H9 (cell line): ENCODE data around the gene NPTX1. TPM values are rescaled to one million over a fixed set of nuclear protein-coding genes. Genes with fewer than 3 reads are reported as not detected.

Experiments
- DNase-seq: peaks from one replicate; pipeline ENCODE4 v3.0.0-alpha.2; 2017
- H2AFZ ChIP-seq: one replicate; pipeline ENCODE4 v1.6.1; 2013; ENCODE audit warnings: mild to moderate bottlenecking, low read length, control low read depth, moderate library complexity
- H2AK5ac ChIP-seq: 2 replicates; pipeline ENCODE4 v1.6.1; 2013; ENCODE audit warnings: low read length, control low read depth, mixed read lengths; ENCODE audit not compliant: insufficient read length
- H2BK120ac ChIP-seq: one replicate; pipeline ENCODE4 v1.6.1; 2013; ENCODE audit warnings: low read depth, mild to moderate bottlenecking, low read length, control low read depth, inconsistent platforms; ENCODE audit not compliant: poor library complexity, severe bottlenecking
- H2BK12ac ChIP-seq: 2 replicates; pipeline ENCODE4 v1.6.1; 2013; ENCODE audit warnings: low read length, control low read depth, mixed read lengths, low read depth; ENCODE audit not compliant: insufficient read length
- H2BK15ac ChIP-seq: 2 replicates; pipeline ENCODE4 v1.6.1; 2013; ENCODE audit warnings: low read depth, low read length, control low read depth
- H2BK20ac ChIP-seq: one replicate; pipeline ENCODE4 v1.6.1; 2013; ENCODE audit warnings: low read depth, mild to moderate bottlenecking, low read length, control low read depth, inconsistent platforms; ENCODE audit not compliant: poor library complexity, severe bottlenecking
- H2BK5ac ChIP-seq: 2 replicates; pipeline ENCODE4 v1.6.1; 2013; ENCODE audit warnings: low read length, control low read depth, mixed read lengths; ENCODE audit not compliant: insufficient read length
- H3K14ac ChIP-seq: 2 replicates; pipeline ENCODE4 v1.6.1; 2013; ENCODE audit warnings: low read length, control low read depth; ENCODE audit not compliant: insufficient read depth
- H3K18ac ChIP-seq: 2 replicates; pipeline ENCODE4 v1.6.1; 2013; ENCODE audit warnings: low read depth, mild to moderate bottlenecking, mixed read lengths, low read length, control low read depth; ENCODE audit not compliant: insufficient read length
- H3K23ac ChIP-seq: 2 replicates; pipeline ENCODE4 v1.6.1; 2013; ENCODE audit warnings: low read length, control low read depth, mixed read lengths, low read depth; ENCODE audit not compliant: insufficient read length
- H3K23me2 ChIP-seq: 2 replicates; pipeline ENCODE4 v1.6.1; 2013; ENCODE audit warnings: low read depth, mild to moderate bottlenecking, mixed read lengths, low read length, control low read depth; ENCODE audit not compliant: insufficient read length, poor library complexity, severe bottlenecking
- H3K27ac ChIP-seq: 2 replicates; pipeline ENCODE4 v1.5.1; 2013; ENCODE audit warnings: low read length, control low read depth, mixed read lengths, low read depth; ENCODE audit not compliant: insufficient read length
- H3K27me3 ChIP-seq: 2 replicates; pipeline ENCODE4 v1.6.1; 2013; ENCODE audit warnings: low read length, control low read depth, inconsistent platforms; ENCODE audit not compliant: insufficient read depth
- H3K4ac ChIP-seq: 2 replicates; pipeline ENCODE4 v1.6.1; 2013; ENCODE audit warnings: low read depth, mild to moderate bottlenecking, control low read depth, inconsistent platforms, low read length, moderate library complexity
- H3K4me1 ChIP-seq: 2 replicates; pipeline ENCODE4 v1.6.1; 2013; ENCODE audit warnings: low read length, control low read depth, inconsistent platforms; ENCODE audit not compliant: insufficient read depth
- H3K4me2 ChIP-seq: 2 replicates; pipeline ENCODE4 v1.6.1; 2013; ENCODE audit warnings: low read length, control low read depth, mixed read lengths; ENCODE audit not compliant: insufficient read length, insufficient read depth
- H3K56ac ChIP-seq: 2 replicates; pipeline ENCODE4 v1.6.1; 2013; ENCODE audit warnings: low read depth, mild to moderate bottlenecking, mixed read lengths, low read length, control low read depth; ENCODE audit not compliant: insufficient read length
- H3K79me1 ChIP-seq: 2 replicates; pipeline ENCODE4 v1.6.1; 2013; ENCODE audit warnings: low read depth, mild to moderate bottlenecking, moderate library complexity, low read length, control low read depth, inconsistent platforms; ENCODE audit not compliant: insufficient read depth, poor library complexity, severe bottlenecking
- H3K79me2 ChIP-seq: 2 replicates; pipeline ENCODE4 v1.6.1; 2013; ENCODE audit warnings: low read length, control low read depth, inconsistent platforms; ENCODE audit not compliant: insufficient read depth
- H3K9ac ChIP-seq: 2 replicates; pipeline ENCODE4 v1.6.1; 2013; ENCODE audit warnings: low read length, control low read depth, mixed read lengths; ENCODE audit not compliant: insufficient read length; ENCODE audit errors: extremely low read depth
- H3K9me3 ChIP-seq: one replicate; pipeline ENCODE4 v1.6.1; 2013; ENCODE audit warnings: low read depth, low read length, inconsistent platforms; ENCODE audit not compliant: control insufficient read depth
- H3T11ph ChIP-seq: one replicate; pipeline ENCODE4 v1.6.1; 2013; ENCODE audit warnings: mild to moderate bottlenecking, low read length, control low read depth, inconsistent platforms
- H4K20me1 ChIP-seq: one replicate; pipeline ENCODE4 v1.6.1; 2013; ENCODE audit not compliant: control insufficient read depth, insufficient read length, insufficient read depth
- H4K5ac ChIP-seq: 2 replicates; pipeline ENCODE4 v1.6.1; 2013; ENCODE audit warnings: low read depth, mild to moderate bottlenecking, mixed read lengths, low read length, control low read depth; ENCODE audit not compliant: insufficient read length
- H4K8ac ChIP-seq: replicated peaks from 2 replicates; pipeline ENCODE4 v1.6.1; 2013; ENCODE audit warnings: low read length, control low read depth, mixed read lengths, low read depth; ENCODE audit not compliant: insufficient read length
- H4K91ac ChIP-seq: 2 replicates; pipeline ENCODE4 v1.6.1; 2013; ENCODE audit warnings: low read depth, mild to moderate bottlenecking, moderate library complexity, mixed read lengths, low read length, control low read depth; ENCODE audit not compliant: insufficient read length
- H3K27ac Mint-ChIP-seq, 3 experiments: 2 replicates in 2 of 3; 3 replicates in 1 of 3; pipeline ENCODE4 v1.8.0; 2020 to 2021; ENCODE audit warnings: mixed read lengths in 3 of 3, mild to moderate bottlenecking in 1 of 3, moderate library complexity in 1 of 3
- H3K27me3 Mint-ChIP-seq: 2 replicates; pipeline ENCODE4 v1.8.0; 2021; ENCODE audit warnings: low read depth, mild to moderate bottlenecking, moderate library complexity, mixed read lengths
- H3K36me3 Mint-ChIP-seq, 3 experiments: 2 replicates in 2 of 3; 3 replicates in 1 of 3; pipeline ENCODE4 v1.8.0; 2020 to 2021; ENCODE audit warnings: low read depth in 3 of 3, mixed read lengths in 3 of 3; ENCODE audit not compliant: insufficient read depth in 1 of 3
- H3K4me1 Mint-ChIP-seq, 2 experiments: 2 replicates each; pipeline ENCODE4 v1.8.0; 2020; ENCODE audit warnings: mixed read lengths in 2 of 2
- H3K4me3 Mint-ChIP-seq, 2 experiments: 2 replicates in 1 of 2; 3 replicates in 1 of 2; pipeline ENCODE4 v1.8.0; 2020 to 2021; ENCODE audit warnings: mild to moderate bottlenecking in 2 of 2, mixed read lengths in 2 of 2, moderate library complexity in 1 of 2
- H3K9me3 Mint-ChIP-seq, 2 experiments: 2 replicates in 1 of 2; 3 replicates in 1 of 2; pipeline ENCODE4 v1.8.0; 2020; ENCODE audit warnings: mild to moderate bottlenecking in 2 of 2, mixed read lengths in 2 of 2, moderate library complexity in 1 of 2
- WGBS: extraction: QIAGEN DNeasy Blood & Tissue Kit; methylation state at CpG from one replicate; pipeline ENCODE4 v1.1.7; 2013; ENCODE audit warnings: missing lambda C conversion rate, low lambda C conversion rate, mixed read lengths; ENCODE audit not compliant: insufficient read length; ENCODE audit errors: extremely low coverage; 5-methylcytosine and 5-hydroxymethylcytosine counted together
- total RNA-seq: library from RNA; stranded (reverse); gene quantifications from 2 replicates; pipeline ENCODE4 v1.2.1, GENCODE V29; 2021
- TF ChIP-seq, protein P1 (sequence below): fragments of 200-600 bp; sonication (generic); conservative IDR thresholded peaks from 3 replicates; pipeline ENCODE4 v1.8.0; 2021; ENCODE audit warnings: antibody characterized with exemption, mild to moderate bottlenecking

The NPTX1 gene
- total RNA-seq, 1 experiment from 2014 or later, result 20.5 TPM

DNA sequence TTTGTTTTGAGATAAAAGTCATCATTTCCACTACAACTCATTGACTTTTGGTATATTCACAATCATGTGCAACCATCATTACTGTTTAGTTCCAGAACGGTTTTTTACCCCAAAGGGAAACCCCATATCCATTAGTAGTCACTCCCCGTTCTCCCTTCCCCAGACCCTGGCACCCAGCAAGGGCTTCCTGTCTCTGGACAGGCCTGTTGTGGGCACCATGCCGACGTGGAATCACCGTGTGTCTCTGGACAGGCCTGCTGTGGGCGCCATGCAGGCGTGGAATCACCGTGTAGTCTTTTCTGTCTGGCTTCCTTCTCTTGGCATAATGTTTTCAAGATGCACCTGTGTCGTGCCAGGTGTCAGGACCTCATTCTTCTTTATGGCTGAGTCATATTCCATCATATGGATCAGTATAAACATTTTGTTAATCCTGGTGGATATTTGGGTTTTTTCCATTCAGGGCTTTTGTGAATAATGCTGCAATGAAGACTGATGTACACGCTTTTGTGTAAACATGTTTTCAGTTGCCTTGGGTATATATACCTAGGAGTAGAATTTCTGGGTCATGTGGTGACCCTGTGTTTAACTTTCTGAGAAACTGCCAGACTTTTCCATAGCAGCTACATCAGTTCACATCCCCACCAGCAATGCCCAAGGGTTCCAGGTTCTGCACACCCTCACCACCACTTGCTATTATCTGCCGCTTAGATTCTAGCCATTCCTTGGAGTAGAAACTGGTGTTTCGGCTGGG is 42.3 kb downstream of the NPTX1 start:
- no peak overlapping the region for H3K18ac ChIP-seq
- H3K4me2 ChIP-seq, result no peak overlapping the region
- H3K79me1 ChIP-seq, result no peaks in the 10 kb centered on the region
- no peaks in the 10 kb centered on the region for H3K27me3 ChIP-seq
- Mint-ChIP-seq H3K4me3 (no peak overlapping the region), H3K27me3 (peaks cover 34% of the 10 kb centered on the region), H3K36me3 (no peaks in the 10 kb centered on the region), H3K4me1 (no peaks in the 10 kb centered on the region), H3K27ac (no peak overlapping the region; a peak in 1 of 7 replicates), H3K9me3 (peaks cover 0 to 3% of the 10 kb centered on the region in 2 experiments; a peak in 1 of 5 replicates)
- no peak overlapping the region for H4K91ac ChIP-seq
- H4K20me1 ChIP-seq, result no peaks in the 10 kb centered on the region
- H3K4me1 ChIP-seq, result no peaks in the 10 kb centered on the region
- H2BK120ac ChIP-seq, result no peak overlapping the region
- no CpG with 5 or more reads among the region's 12 CpGs for WGBS
- H4K8ac ChIP-seq, result no peak overlapping the region
- no peak overlapping the region for H3T11ph ChIP-seq
- no peaks in the 10 kb centered on the region for H3K9me3 ChIP-seq
- no peak for DNase-seq
- H2AK5ac ChIP-seq, result no peak overlapping the region
- H2BK15ac ChIP-seq, result no peak overlapping the region
- no peaks in the 10 kb centered on the region for H3K79me2 ChIP-seq
- H2AFZ ChIP-seq, result no peak overlapping the region
- H2BK12ac ChIP-seq, result no peak overlapping the region
- H3K14ac ChIP-seq, result no peak overlapping the region
- H3K56ac ChIP-seq, result no peak overlapping the region
- H3K4ac ChIP-seq, result no peak overlapping the region
- H2BK5ac ChIP-seq, result no peak overlapping the region
- H2BK20ac ChIP-seq, result no peak overlapping the region
- no peak overlapping the region for H4K5ac ChIP-seq
- H3K23me2 ChIP-seq, result no peaks in the 10 kb centered on the region
- no peak overlapping the region for H3K9ac ChIP-seq
- no peak overlapping the region for H3K23ac ChIP-seq
- TF ChIP-seq, protein P1, sequence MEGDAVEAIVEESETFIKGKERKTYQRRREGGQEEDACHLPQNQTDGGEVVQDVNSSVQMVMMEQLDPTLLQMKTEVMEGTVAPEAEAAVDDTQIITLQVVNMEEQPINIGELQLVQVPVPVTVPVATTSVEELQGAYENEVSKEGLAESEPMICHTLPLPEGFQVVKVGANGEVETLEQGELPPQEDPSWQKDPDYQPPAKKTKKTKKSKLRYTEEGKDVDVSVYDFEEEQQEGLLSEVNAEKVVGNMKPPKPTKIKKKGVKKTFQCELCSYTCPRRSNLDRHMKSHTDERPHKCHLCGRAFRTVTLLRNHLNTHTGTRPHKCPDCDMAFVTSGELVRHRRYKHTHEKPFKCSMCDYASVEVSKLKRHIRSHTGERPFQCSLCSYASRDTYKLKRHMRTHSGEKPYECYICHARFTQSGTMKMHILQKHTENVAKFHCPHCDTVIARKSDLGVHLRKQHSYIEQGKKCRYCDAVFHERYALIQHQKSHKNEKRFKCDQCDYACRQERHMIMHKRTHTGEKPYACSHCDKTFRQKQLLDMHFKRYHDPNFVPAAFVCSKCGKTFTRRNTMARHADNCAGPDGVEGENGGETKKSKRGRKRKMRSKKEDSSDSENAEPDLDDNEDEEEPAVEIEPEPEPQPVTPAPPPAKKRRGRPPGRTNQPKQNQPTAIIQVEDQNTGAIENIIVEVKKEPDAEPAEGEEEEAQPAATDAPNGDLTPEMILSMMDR, result no peak
- no peak overlapping the region for H3K27ac ChIP-seq
